Neuronal stem cell (in vitro differentiated cells): ENCODE measurements around the gene SULF2.
"Not testable (repeated sequence)": the region's sequence is repeated elsewhere in the genome, so short reads cannot be mapped to it uniquely, and the experiment has no call there.

Source experiments
- DNase-seq: peaks from one replicate; pipeline ENCODE4 v3.0.0-alpha.2; 2013; ENCODE audit warnings: low spot score
- H2AFZ ChIP-seq: one replicate; pipeline ENCODE4 v1.6.1; 2013; ENCODE audit warnings: mild to moderate bottlenecking, low read length, inconsistent platforms
- H2AK5ac ChIP-seq: 2 replicates; pipeline ENCODE4 v1.6.1; 2013; ENCODE audit warnings: low read depth, mild to moderate bottlenecking, inconsistent platforms, low read length, moderate library complexity, mixed read lengths
- H2BK120ac ChIP-seq: 2 replicates; pipeline ENCODE4 v1.6.1; 2013; ENCODE audit warnings: low read depth, mild to moderate bottlenecking, inconsistent platforms, low read length, moderate library complexity, mixed read lengths
- H2BK12ac ChIP-seq: one replicate; pipeline ENCODE4 v1.6.1; 2013; ENCODE audit warnings: low read length, inconsistent platforms
- H2BK15ac ChIP-seq: 2 replicates; pipeline ENCODE4 v1.6.1; 2013; ENCODE audit warnings: mild to moderate bottlenecking, low read length, inconsistent platforms, mixed read lengths
- H2BK5ac ChIP-seq: one replicate; pipeline ENCODE4 v1.6.1; 2013; ENCODE audit warnings: inconsistent platforms, mild to moderate bottlenecking, low read length, moderate library complexity
- H3K14ac ChIP-seq: one replicate; pipeline ENCODE4 v1.6.1; 2013; ENCODE audit warnings: low read length, inconsistent platforms
- H3K18ac ChIP-seq: 2 replicates; pipeline ENCODE4 v1.6.1; 2013; ENCODE audit warnings: low read length, inconsistent platforms
- H3K23ac ChIP-seq: 2 replicates; pipeline ENCODE4 v1.6.1; 2013; ENCODE audit warnings: low read depth, mild to moderate bottlenecking, mixed read lengths, low read length, inconsistent platforms; ENCODE audit not compliant: poor library complexity
- H3K27ac ChIP-seq: replicated peaks from 3 replicates; pipeline ENCODE4 v1.5.1; 2013; ENCODE audit warnings: low read length, inconsistent platforms
- H3K27me3 ChIP-seq, 3 experiments: 2 replicates each; pipeline ENCODE4 v1.6.1; 2013; ENCODE audit warnings: low read length in 3 of 3, mild to moderate bottlenecking in 2 of 3, inconsistent platforms in 1 of 3, low read depth in 1 of 3, mixed read lengths in 1 of 3, moderate library complexity in 1 of 3; ENCODE audit not compliant: control insufficient read depth in 3 of 3, insufficient read depth in 3 of 3
- H3K36me3 ChIP-seq, 2 donors: replicated peaks in 1 of 2; 2 replicates each; pipeline ENCODE4 v1.6.1; 2013; ENCODE audit warnings: low read length in 2 of 2; ENCODE audit not compliant: control insufficient read depth in 2 of 2, insufficient read depth in 2 of 2
- H3K4ac ChIP-seq: 2 replicates; pipeline ENCODE4 v1.6.1; 2013; ENCODE audit warnings: inconsistent platforms, mild to moderate bottlenecking, low read length, moderate library complexity
- H3K4me1 ChIP-seq, 2 donors: 1 replicate in 1 of 2; 2 replicates in 1 of 2; pipeline ENCODE4 v1.6.1; 2013; ENCODE audit warnings: low read length in 2 of 2, low read depth in 1 of 2; ENCODE audit not compliant: control insufficient read depth in 2 of 2, insufficient read depth in 1 of 2
- H3K4me2 ChIP-seq: one replicate; pipeline ENCODE4 v1.6.1; 2013; ENCODE audit warnings: mild to moderate bottlenecking, low read length, inconsistent platforms; ENCODE audit not compliant: insufficient read depth, poor library complexity, severe bottlenecking
- H3K4me3 ChIP-seq, 2 donors: 2 replicates each; pipeline ENCODE4 v1.5.1; 2013; ENCODE audit warnings: low read length in 2 of 2, mild to moderate bottlenecking in 2 of 2, inconsistent platforms in 1 of 2, moderate library complexity in 1 of 2
- H3K79me1 ChIP-seq: one replicate; pipeline ENCODE4 v1.6.1; 2013; ENCODE audit warnings: low read depth, mild to moderate bottlenecking, inconsistent platforms, low read length, moderate library complexity
- H3K9ac ChIP-seq: one replicate; pipeline ENCODE4 v1.6.1; 2013; ENCODE audit warnings: mild to moderate bottlenecking, low read depth, low read length, inconsistent platforms; ENCODE audit not compliant: poor library complexity
- H3K9me3 ChIP-seq, 2 donors: replicated peaks in 1 of 2; 2 replicates each; pipeline versions ENCODE3 to v1.6.1; 2013; ENCODE audit warnings: low read length in 2 of 2, mild to moderate bottlenecking in 2 of 2, inconsistent platforms in 1 of 2, low read depth in 1 of 2, mixed read lengths in 1 of 2, moderate library complexity in 1 of 2; ENCODE audit not compliant: control insufficient read depth in 2 of 2, insufficient read depth in 1 of 2
- H4K8ac ChIP-seq: one replicate; pipeline ENCODE4 v1.6.1; 2013; ENCODE audit warnings: low read depth, mild to moderate bottlenecking, inconsistent platforms, low read length, moderate library complexity
- H4K91ac ChIP-seq: one replicate; pipeline ENCODE4 v1.6.1; 2013; ENCODE audit warnings: low read length, low read depth, mild to moderate bottlenecking, inconsistent platforms; ENCODE audit not compliant: poor library complexity
- WGBS, 2 donors: extraction: QIAGEN DNeasy Blood & Tissue Kit; methylation state at CpG; one replicate each; pipeline ENCODE4 v1.1.7; 2013; ENCODE audit warnings: missing lambda C conversion rate in 2 of 2, mixed read lengths in 1 of 2; ENCODE audit not compliant: insufficient read length in 2 of 2, insufficient replicate concordance in 1 of 2; ENCODE audit errors: extremely low coverage in 2 of 2; 5-methylcytosine and 5-hydroxymethylcytosine counted together

SULF2 gene

GRCh38 chr20:47795214-47795907 lies 10.1 kb upstream of the SULF2 start:
- peaks cover 0 to 4% (median 0%) of the 10 kb centered on the region in 3 experiments for H3K27me3 ChIP-seq
- peaks cover 0 to 3% of the 10 kb centered on the region in 2 donors for H3K4me1 ChIP-seq
- H2BK120ac ChIP-seq = no peak overlapping the region
- no peak overlapping the region for H3K23ac ChIP-seq
- H4K8ac ChIP-seq = no peak overlapping the region
- H3K4me3 ChIP-seq = no peak overlapping the region
- no peaks in the 10 kb centered on the region for H3K36me3 ChIP-seq
- H3K4ac ChIP-seq = no peak overlapping the region
- no peak overlapping the region for H3K27ac ChIP-seq
- H2BK15ac ChIP-seq = no peak overlapping the region
- no peaks in the 10 kb centered on the region for H3K79me1 ChIP-seq
- H3K18ac ChIP-seq = no peak overlapping the region
- H4K91ac ChIP-seq = no peak overlapping the region
- H2BK12ac ChIP-seq = no peak overlapping the region
- H3K9ac ChIP-seq = no peak overlapping the region
- no peak overlapping the region for H3K4me2 ChIP-seq
- no peaks in the 10 kb centered on the region for H3K9me3 ChIP-seq
- no peak overlapping the region for H2BK5ac ChIP-seq
- H2AK5ac ChIP-seq = no peak overlapping the region
- no peak overlapping the region for H2AFZ ChIP-seq
- DNase-seq = no peak
- no peak overlapping the region for H3K14ac ChIP-seq
- WGBS, 2 donors = no CpG with 5 or more reads among the region's 17 CpGs

- not testable (repeated sequence) for H3K9ac ChIP-seq, H2BK12ac ChIP-seq, H3K36me3 ChIP-seq, H2BK15ac ChIP-seq, H2AFZ ChIP-seq, H3K79me1 ChIP-seq, H3K9me3 ChIP-seq, H4K91ac ChIP-seq, H3K4ac ChIP-seq, H2BK120ac ChIP-seq, H3K4me2 ChIP-seq, H4K8ac ChIP-seq, H3K23ac ChIP-seq, H3K18ac ChIP-seq, DNase-seq, H2BK5ac ChIP-seq, H3K14ac ChIP-seq, H3K4me3 ChIP-seq, H3K4me1 ChIP-seq, H2AK5ac ChIP-seq, H3K27ac ChIP-seq, H3K27me3 ChIP-seq
- WGBS, 2 donors = no CpG with 5 or more reads among the region's 6 CpGs
Measured at GRCh38 chr20:47794264-47794663, 9.0 kb upstream of the SULF2 start.

- H3K23ac ChIP-seq = no peak overlapping the region
- no peak overlapping the region for H2AFZ ChIP-seq
- no peak overlapping the region for H2AK5ac ChIP-seq
- no peak overlapping the region for H3K14ac ChIP-seq
- no CpG with 5 or more reads among the region's 9 CpGs for WGBS, 2 donors
- no peak for DNase-seq
- no peak overlapping the region for H2BK120ac ChIP-seq
- no peaks in the 10 kb centered on the region for H3K79me1 ChIP-seq
- H3K9me3 ChIP-seq = no peaks in the 10 kb centered on the region
- H3K18ac ChIP-seq = no peak overlapping the region
- no peak overlapping the region for H2BK15ac ChIP-seq
- no peak overlapping the region for H2BK5ac ChIP-seq
- no peak overlapping the region for H3K4ac ChIP-seq
- peaks cover 5 to 10% of the 10 kb centered on the region in 2 donors for H3K4me1 ChIP-seq
- H3K36me3 ChIP-seq = no peaks in the 10 kb centered on the region
- no peak overlapping the region for H3K9ac ChIP-seq
- no peak overlapping the region for H4K8ac ChIP-seq
- H3K4me2 ChIP-seq = no peak overlapping the region
- no peak overlapping the region for H4K91ac ChIP-seq
- no peak overlapping the region for H3K27ac ChIP-seq
- H3K4me3 ChIP-seq = no peak overlapping the region
- peaks cover 0 to 7% (median 0%) of the 10 kb centered on the region in 3 experiments for H3K27me3 ChIP-seq
- H2BK12ac ChIP-seq = no peak overlapping the region
Measured at GRCh38 chr20:47792021-47792618, 6.8 kb upstream of the SULF2 start.

DNA sequence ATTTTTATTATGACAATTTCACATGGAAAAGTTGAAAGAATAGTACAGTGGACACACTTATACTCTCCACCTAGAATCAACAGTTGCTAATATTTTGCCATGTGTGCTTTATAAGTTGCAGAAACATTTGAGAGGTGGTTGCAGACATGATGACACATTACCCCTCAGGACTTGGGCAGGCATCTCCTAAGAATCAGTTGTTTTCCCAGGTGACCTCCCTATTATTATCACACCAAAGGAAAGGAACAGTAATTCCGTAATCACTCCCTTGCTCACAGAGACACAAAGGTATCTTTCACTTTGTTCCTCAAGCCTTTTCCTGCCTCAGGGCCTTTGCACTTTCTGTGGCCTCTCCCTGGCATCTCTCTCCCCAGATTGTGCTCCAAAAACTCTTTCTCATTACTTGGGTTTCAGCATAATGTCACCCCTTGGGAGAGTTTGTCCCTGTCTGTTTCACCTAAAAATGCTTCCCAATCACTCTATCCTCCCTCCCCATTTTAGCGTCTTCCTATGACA lies 5.9 kb upstream of the SULF2 start:
- no peak overlapping the region for H3K14ac ChIP-seq
- no peak overlapping the region for H2BK120ac ChIP-seq
- H2BK15ac ChIP-seq = no peak overlapping the region
- H2BK12ac ChIP-seq = no peak overlapping the region
- no peak for DNase-seq
- no peak overlapping the region for H4K91ac ChIP-seq
- H3K4me3 ChIP-seq = no peak overlapping the region
- peaks cover 0 to 7% (median 0%) of the 10 kb centered on the region in 3 experiments for H3K27me3 ChIP-seq
- H3K4ac ChIP-seq = no peak overlapping the region
- H3K9ac ChIP-seq = no peak overlapping the region
- peaks cover 7 to 14% of the 10 kb centered on the region in 2 donors for H3K4me1 ChIP-seq
- no peak overlapping the region for H2AK5ac ChIP-seq
- H3K4me2 ChIP-seq = no peak overlapping the region
- H3K9me3 ChIP-seq = no peaks in the 10 kb centered on the region
- no peak overlapping the region for H3K18ac ChIP-seq
- no peak overlapping the region for H2AFZ ChIP-seq
- H3K23ac ChIP-seq = no peak overlapping the region
- WGBS, 2 donors = no CpG with 5 or more reads among the region's 2 CpGs
- H2BK5ac ChIP-seq = no peak overlapping the region
- H3K36me3 ChIP-seq = no peaks in the 10 kb centered on the region
- H3K27ac ChIP-seq = no peak overlapping the region
- H4K8ac ChIP-seq = no peak overlapping the region
- H3K79me1 ChIP-seq = no peaks in the 10 kb centered on the region
